Hematopoietic multipotent progenitor cell treated with erythropoietin and hydrocortisone succinate and interleukin-3 and kit ligand, for 8 days (in vitro differentiated cells): ENCODE results near the gene CPSF3.

Source experiments
- DNase-seq: peaks from one replicate; pipeline ENCODE4 v3.0.0-alpha.2; 2015

The CPSF3 gene

GRCh38 chr2:9423100-9423921, at the start of gene CPSF3, which contains the start of gene ITGB1BP1:
CPSF3 (plus strand) TSS chr2:9423654; CDS start chr2:9423774, 120 bp downstream.
ITGB1BP1 (minus strand) TSS chr2:9423528; CDS start chr2:9418697, 4,831 bp downstream.
- DNase-seq = peak; percentile 98

- no peak for DNase-seq
Measured at GRCh38 chr2:9374071-9374730, 49.3 kb upstream of the CPSF3 start.

- no peak for DNase-seq
Measured at GRCh38 chr2:9375857-9376428, 47.5 kb upstream of the CPSF3 start.

- DNase-seq = no peak
Measured at GRCh38 chr2:9377461-9378097, 45.9 kb upstream of the CPSF3 start.

- no peak for DNase-seq
Measured at GRCh38 chr2:9378433-9379390, 44.7 kb upstream of the CPSF3 start.

GRCh38 chr2:9379391-9379755, 44.1 kb upstream of the CPSF3 start:
- no peak for DNase-seq

- no peak for DNase-seq
Measured at GRCh38 chr2:9380702-9381628, 42.5 kb upstream of the CPSF3 start.

GRCh38 chr2:9382604-9383235, 40.7 kb upstream of the CPSF3 start:
- no peak for DNase-seq

- DNase-seq = no peak
Measured at GRCh38 chr2:9384521-9384920, 38.9 kb upstream of the CPSF3 start.

GRCh38 chr2:9385841-9386240, 37.6 kb upstream of the CPSF3 start:
- no peak for DNase-seq

GRCh38 chr2:9388199-9388681, 35.2 kb upstream of the CPSF3 start:
- DNase-seq = no peak

GRCh38 chr2:9388950-9389911, 34.2 kb upstream of the CPSF3 start:
- no peak for DNase-seq

GRCh38 chr2:9390151-9390850, 33.2 kb upstream of the CPSF3 start:
- no peak for DNase-seq

GRCh38 chr2:9390991-9391390, 32.5 kb upstream of the CPSF3 start:
- DNase-seq = no peak

- no peak for DNase-seq
Measured at GRCh38 chr2:9391961-9392720, 31.3 kb upstream of the CPSF3 start.

- DNase-seq = no peak
Measured at GRCh38 chr2:9392898-9393765, 30.3 kb upstream of the CPSF3 start.

GRCh38 chr2:9394816-9395215, 28.6 kb upstream of the CPSF3 start:
- DNase-seq = no peak
